HG03442 (cell line): ENCODE results near the gene ROGDI.

ENCODE experiments used
- ATAC-seq: cut with Tn5 transposase; IDR thresholded peaks from one replicate; pipeline ENCODE4 v1.9.1; 2021; ENCODE audit warnings: mild to moderate bottlenecking, moderate library complexity; ENCODE audit not compliant: unreplicated experiment

Gene ROGDI, protein sequence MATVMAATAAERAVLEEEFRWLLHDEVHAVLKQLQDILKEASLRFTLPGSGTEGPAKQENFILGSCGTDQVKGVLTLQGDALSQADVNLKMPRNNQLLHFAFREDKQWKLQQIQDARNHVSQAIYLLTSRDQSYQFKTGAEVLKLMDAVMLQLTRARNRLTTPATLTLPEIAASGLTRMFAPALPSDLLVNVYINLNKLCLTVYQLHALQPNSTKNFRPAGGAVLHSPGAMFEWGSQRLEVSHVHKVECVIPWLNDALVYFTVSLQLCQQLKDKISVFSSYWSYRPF

DNA sequence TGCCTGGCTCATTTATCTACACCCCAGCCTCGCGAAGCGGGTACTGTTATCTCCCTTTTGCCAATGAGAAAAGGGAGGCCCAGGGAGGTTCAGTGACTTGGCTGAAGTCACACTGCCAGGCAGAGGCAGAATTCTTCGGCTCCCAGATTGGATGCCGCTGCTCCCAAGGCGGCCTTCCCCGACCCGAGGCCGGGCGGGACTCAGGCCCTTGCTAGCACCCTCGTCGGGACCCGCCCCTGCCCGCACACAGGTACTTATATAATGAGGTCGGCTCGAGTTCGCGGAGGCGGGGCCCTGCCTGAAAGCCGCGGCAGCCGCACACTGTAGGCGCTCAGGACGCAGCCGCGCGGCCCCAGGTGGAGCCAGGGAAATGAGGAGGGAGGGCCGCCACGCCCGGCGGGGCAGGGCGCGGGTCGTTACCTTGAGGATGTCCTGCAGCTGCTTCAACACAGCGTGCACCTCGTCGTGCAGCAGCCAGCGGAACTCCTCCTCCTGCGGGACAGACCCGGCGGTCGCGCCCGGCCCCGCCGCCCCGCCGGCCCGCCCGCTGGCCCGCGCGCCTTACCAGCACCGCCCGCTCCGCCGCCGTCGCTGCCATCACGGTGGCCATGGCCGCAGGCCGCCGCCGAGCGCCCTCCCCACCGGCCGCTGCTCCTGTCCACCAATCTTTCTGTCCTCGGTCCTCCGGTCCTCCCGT, at the start of gene ROGDI:
ROGDI (minus strand) TSS at position 672 of the 697 bp plus-strand sequence; CDS start at position 610, 62 bp downstream.
- ATAC-seq = peak; percentile 41

GRCh38 chr16:4850211-4850610, 47.8 kb upstream of the ROGDI start:
- no peak for ATAC-seq

GRCh38 chr16:4847774-4848587, 45.5 kb upstream of the ROGDI start:
- ATAC-seq = peak; percentile 11

DNA sequence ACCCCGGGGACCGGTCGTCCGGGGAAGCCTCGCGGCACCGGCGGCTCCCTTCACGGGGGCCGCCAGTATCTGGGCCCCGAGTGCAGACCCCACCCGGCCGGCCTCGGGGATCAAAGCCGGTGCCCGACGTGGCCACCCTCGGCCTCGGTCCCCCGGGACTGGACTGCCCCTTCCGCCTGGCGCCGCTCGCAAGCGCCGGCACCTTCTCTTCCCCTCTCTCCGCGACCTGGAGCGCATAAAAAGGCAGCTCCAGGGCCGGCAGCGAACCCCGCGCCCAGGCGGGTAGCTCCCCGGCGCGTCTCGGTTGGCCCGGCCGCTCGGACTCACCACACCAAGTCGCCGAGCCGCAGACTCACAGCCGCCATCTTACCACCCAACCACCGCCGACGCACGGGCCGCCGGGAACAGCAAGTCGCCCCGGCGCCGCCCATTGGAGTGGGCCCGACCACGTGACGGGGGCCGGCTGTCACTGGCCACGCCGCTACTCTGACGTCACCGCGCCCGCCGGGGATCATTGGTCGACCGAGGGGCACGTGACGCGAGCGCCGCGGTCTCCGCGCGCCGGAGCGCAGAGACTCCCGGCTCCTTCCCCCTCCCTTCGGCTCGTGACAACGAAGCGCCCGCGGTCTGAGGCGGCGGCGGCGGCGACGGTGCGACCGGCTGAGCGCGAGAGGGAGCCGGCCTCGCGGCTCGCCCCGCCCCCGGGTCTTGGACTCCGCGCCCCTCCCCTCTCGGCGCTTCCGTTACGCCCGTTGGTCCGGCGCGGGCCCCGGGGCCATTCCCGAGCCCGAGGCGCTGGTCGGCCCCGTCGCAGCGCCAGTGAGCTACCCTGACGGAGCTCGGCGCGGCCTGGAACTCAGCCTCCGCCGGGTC, 44.7 kb upstream of the ROGDI start, which contains the start of the genes GLYR1 and UBN1:
GLYR1 (minus strand) TSS at position 388 of the 873 bp plus-strand sequence; CDS start at position 365, 23 bp downstream.
UBN1 (plus strand) TSS at position 581 of the 873 bp plus-strand sequence. CDS start 5,437 bp downstream, outside the sequence.
- ATAC-seq = peak; percentile 82

DNA sequence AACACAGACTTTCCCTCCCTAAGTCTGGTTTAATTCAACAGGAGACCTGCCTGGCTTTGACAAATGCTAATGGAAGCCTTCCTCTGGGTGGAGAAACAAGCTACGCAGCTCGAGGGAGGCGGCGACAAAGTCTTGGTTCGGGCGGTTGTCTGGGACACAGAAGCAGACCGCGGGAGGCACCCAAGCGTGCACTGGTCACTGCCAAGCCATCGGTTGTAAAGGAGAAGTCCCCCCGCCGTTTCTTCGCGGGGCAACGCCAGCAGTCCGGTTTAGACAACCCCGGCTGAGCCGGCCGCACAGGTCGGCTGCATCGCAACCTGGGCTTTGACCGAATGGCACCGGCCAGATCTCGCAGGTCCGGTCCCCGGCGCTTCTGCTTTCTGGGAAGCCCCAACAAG, 44.1 kb upstream of the ROGDI start:
- peak; percentile 20 for ATAC-seq

DNA sequence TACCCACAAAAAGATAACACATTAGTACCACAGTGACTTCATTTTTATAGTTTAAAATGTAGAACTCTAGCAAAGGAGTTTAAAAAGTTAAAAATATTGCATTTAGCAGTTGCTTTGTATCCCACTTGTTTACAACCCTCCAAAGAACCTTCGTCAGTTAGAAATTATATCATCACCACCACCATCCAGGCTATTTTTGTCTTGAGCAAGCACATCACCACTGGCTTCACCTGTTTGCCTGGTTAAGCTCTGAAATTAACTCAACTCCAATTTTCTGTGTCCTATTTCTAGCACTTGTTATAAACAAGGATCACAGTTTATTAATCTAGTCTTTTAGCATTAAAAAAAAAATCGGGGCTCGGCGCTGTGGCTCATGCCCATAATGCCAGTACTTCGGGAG, 38.6 kb upstream of the ROGDI start:
- no peak for ATAC-seq

DNA sequence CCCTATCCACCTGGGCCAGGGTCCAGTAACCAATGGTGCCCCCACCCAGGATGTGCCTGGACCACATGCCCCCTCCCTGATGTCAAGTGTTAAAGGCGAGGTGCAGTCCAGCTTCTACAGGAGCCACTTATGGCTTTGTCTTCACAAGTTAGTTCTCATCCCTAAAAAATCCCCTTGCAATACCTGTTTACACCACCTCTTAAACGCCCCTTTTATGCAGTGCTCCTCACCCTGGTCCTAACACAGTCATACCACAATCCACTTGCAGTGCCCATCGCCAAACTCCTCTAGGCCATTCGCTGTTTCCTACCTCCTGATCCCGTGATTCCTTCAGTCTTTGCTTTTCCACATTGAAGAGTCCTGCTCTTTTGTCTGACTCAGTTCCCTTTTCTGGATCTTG, 37.5 kb upstream of the ROGDI start:
- ATAC-seq = no peak

DNA sequence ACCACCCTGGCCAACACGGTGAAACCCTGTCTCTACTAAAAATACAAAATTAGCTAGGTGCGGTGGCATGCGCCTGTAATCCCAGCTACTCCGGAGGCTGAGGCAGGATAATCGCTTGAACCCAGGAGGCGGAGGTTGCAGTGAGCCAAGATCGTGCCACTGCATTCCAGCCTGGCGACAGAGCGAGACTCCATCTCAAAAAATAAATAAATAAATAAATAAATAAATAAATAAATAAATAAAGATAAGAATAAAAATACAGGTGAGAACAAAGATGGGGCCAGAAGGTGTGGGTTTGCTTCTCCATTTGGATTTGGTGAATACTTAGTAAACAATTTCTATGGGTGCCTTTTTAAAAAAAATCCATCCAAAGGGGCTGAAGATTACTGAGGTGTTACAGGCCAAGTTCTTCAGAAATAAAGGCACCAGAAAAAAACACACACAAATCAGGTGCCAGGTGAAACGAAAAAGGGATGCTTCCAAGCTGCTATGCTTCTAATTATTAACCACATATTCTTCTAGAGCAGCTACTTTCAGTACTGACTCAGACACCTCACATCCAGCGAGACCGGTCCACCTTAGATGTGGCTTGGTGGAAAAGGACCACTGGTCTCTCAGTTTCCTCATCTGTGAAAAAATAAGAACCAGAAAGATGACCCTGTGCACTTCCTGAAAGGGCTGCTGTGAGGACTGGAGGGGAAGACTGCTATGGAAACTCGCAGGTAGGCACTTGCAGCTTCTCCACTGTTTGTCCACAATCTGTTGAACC, 35.5 kb upstream of the ROGDI start:
- ATAC-seq = no peak

DNA sequence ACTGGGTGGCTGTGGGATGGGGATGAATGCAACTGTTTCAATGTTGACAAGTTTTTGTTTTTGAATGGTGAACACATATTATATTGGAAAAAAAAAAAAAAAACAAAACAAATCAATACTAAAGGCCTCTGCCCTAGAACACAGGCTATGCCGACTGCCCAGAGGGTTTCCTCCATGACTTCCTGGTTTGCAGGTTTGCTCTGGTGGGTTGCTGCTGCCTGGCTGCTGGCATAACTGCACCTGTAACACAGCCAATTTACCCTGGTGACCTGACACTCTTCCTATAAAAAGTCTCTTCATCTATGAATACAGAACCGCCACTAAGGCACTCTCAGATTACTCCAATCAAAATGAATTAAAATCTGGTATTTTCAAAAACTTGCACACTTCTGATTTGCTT, 34.3 kb upstream of the ROGDI start:
- ATAC-seq = no peak

GRCh38 chr16:4833584-4833983, 31.2 kb upstream of the ROGDI start:
- no peak for ATAC-seq

- ATAC-seq = no peak
Observed at GRCh38 chr16:4832698-4833343, 30.4 kb upstream of the ROGDI start.

DNA sequence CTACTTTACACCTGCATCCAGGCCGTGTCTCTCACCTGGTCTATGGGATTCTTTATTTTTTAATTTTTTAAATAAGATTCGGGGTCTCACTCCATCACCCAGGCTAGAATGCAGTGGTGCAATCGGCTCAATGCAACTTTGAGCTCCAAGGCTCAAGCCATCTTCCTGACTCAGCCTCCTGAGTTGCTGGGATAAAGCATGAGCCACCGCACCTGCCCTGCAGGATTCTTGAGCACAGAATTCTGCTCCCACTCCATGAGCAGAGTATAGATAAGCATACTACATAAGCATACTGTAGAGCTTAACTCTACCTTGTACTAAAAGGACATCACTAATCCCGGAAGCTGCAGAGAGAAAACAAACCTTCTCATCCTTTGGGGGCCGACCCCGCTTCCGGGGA, 29.2 kb upstream of the ROGDI start:
- ATAC-seq = no peak

DNA sequence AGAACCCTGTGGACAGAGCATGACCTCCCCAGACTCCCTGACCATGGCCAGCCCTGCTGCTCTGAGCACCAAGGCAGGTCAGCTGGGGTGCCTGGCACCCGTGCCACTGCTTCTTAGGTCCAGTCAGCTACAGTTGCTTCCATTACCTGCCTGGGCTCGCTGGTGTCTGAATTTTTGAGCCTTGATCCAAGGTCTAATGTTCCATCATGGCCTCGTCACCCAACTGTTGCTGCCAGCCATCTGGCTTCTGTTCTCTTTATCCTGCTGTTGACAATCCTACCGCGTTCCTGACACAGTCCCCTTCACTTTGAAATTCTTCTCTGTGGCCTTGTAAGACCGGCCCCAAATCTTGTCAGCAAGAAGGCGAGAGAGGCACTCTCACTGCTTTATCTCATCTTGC, 28.0 kb upstream of the ROGDI start:
- ATAC-seq = no peak

- no peak for ATAC-seq
Observed at GRCh38 chr16:4828567-4829321, 26.3 kb upstream of the ROGDI start.

DNA sequence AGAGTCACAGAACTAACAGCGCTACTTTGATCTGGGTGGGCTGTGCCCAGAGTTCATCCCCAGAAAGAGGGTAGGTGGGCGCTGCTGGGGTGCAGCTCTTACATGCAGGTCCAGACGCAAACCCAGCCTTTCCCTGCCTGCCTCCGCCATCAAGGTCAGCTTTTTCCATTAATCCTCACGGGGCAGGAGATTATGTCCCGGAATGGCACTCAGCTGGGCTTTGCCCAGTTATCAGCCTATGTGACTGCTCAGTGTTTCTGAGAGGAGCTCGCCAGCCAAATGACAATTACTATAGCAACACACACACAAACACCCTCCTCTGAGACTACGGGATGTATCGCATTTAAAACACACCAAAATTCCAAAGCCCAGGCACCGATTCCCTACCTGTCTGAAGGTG, 24.5 kb upstream of the ROGDI start:
- ATAC-seq = no peak

- ATAC-seq = no peak
Observed at GRCh38 chr16:4826526-4826925, 24.1 kb upstream of the ROGDI start.

DNA sequence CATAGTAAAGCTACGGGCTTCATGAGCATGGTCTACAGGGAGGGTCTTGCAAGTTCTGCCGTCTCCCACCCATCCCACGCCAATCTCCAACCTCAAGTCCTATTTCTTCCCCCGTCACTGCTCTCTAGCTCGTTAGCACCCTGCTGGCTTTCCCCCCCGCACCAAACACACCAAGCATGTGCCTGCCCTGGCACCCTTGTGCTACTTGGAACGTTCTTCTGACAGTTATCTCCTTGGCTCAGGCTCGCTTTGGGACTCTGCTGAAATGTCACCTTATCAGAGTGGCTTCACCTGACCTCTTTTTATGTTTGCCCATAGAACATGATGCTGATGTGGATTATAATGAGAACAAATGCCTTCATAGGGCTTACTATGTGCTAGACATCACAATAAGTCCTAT, 22.8 kb upstream of the ROGDI start:
- no peak for ATAC-seq

DNA sequence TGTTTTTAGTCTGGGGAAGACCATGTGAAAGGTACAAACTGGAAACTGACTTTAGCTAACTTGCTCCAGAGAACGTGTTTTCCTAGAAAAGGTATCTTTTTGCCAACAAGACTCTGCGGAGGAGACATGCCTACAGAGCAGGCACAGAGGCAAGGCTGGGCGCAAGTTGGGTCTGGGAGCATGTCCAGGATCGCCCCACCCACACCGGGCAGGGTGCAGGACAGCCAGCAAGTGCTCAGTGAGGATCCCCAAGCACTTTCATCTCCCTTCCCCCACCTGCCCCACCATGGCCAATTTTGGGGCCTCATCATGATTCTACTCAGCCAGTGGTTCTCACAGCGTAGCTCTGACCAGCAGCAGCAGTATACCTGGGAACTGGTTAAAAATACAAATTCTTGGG, 18.2 kb upstream of the ROGDI start:
- ATAC-seq = no peak
